Mammary epithelial cell (primary cell): ENCODE data around the gene PTGES2.

Experiments
- CTCF ChIP-seq, 2 donors: IDR thresholded peaks in 1 of 2; conservative IDR thresholded peaks in 1 of 2; 2 replicates each; pipeline ENCODE4 v1.5.1; 2011 to 2012; ENCODE audit warnings: inconsistent platforms in 2 of 2, low read length in 2 of 2, mild to moderate bottlenecking in 2 of 2, control low read depth in 1 of 2, low read depth in 1 of 2; ENCODE audit not compliant: insufficient read depth in 1 of 2; ENCODE audit errors: extremely low read depth in 1 of 2
- EZH2 ChIP-seq: IDR thresholded peaks from 2 replicates; pipeline ENCODE4 v1.6.1; 2012; ENCODE audit warnings: low read length, inconsistent platforms, borderline replicate concordance

GRCh38 chr9:128113526-128114325 lies 13.8 kb downstream of the PTGES2 start:
- TF ChIP-seq CTCF (conservative IDR thresholded peaks at IDR 0.05 in 1 of 2, IDR thresholded peaks at IDR 0.05 in 1 of 2; ENCODE audit: extremely low read depth in 1 of 2, insufficient read depth in 1 of 2, low read depth in 1 of 2, low read length in 2 of 2), result no peak
- TF ChIP-seq EZH2, result no peak
